SKM-1 (cell line): ENCODE data around the gene PSMA3.
"Not testable (repeated sequence)": the region's sequence is repeated elsewhere in the genome, so short reads cannot be mapped to it uniquely, and the experiment has no call there.

Experiments
- DNase-seq: peaks from one replicate; lab custom pipeline; 2025; ENCODE audit not compliant: unreplicated experiment; lab: John Stamatoyannopoulos, UW

Gene PSMA3

DNA sequence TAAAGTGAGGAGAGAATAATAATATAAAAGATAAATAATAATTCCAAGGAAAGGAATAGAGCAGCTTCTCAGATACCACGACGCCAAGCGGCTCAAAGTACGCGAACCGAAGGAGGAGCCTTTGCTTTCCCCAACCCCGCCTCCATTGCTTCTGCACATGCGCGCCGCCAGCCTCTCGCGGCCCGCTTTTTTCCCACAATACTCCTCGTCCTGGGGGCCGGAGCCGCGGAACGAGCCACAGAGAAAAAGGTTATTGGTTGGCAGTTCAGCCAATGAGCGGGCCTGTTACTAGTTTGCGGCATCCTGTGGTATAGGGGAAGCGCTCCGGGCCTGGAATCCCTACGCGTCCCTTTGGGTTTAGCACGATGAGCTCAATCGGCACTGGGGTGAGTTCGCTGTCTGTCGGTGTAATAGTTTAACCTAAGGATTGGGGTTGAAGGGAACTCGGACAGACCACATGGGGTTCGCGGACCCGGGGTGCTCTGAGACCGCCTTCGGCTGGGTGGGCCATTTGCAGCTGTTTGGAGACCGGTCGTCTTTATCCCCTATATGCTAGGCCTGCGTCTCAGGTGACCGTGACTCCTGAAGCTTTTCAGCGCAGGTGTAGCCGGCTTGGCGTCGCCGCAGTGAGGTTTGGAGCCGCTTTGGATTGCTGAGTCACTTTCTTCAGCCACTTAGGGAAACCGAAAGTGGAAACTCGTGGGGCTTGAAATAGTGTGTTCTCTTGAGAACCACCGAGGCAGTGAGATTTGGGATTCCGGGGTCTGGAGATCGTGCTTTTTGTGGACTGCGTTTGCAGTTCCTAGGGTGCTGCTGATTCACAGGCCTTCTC, at the start of gene PSMA3:
PSMA3 (plus strand) TSS at position 288 of the 832 bp plus-strand sequence; CDS start at position 366, 78 bp downstream.
- DNase-seq: peak; percentile 57

DNA sequence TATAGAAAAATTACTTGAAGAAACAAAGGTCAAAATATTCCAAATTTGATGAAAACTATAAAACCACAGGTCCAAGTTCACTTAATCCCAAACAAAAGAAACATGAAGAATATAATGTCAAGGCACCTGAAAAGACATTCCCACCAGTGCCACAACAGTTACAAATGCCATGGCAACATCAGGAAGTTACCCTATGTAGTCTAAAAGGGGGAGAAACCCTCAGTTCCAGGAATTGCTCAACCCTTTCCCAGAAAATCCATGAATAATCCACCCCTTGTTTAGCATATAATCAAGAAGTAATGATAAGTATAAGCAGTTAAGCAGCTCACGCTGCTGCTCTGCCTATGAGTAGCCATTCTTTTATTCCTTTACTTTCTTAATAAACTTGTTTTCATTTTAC, 48.4 kb upstream of the PSMA3 start:
- no peak for DNase-seq

DNA sequence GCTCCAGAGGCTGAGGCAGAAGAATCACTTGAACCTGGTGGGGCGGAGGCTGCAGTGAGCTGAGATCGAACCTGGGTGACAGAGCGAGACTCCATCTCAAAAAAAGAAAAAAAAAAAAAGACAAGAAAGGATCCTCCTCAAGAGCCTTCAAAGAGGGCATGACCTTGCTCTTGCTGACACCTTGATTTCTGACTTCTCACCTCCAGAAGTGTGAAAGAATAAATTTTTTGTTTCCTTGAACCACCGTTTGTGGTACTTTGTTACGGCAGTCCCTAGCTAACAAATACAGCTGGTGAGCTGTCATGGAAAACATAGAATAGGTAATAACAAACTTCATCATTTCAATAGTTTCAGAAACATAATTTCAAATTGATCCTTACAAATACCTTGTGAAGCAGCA, 46.6 kb upstream of the PSMA3 start:
- no peak for DNase-seq

DNA sequence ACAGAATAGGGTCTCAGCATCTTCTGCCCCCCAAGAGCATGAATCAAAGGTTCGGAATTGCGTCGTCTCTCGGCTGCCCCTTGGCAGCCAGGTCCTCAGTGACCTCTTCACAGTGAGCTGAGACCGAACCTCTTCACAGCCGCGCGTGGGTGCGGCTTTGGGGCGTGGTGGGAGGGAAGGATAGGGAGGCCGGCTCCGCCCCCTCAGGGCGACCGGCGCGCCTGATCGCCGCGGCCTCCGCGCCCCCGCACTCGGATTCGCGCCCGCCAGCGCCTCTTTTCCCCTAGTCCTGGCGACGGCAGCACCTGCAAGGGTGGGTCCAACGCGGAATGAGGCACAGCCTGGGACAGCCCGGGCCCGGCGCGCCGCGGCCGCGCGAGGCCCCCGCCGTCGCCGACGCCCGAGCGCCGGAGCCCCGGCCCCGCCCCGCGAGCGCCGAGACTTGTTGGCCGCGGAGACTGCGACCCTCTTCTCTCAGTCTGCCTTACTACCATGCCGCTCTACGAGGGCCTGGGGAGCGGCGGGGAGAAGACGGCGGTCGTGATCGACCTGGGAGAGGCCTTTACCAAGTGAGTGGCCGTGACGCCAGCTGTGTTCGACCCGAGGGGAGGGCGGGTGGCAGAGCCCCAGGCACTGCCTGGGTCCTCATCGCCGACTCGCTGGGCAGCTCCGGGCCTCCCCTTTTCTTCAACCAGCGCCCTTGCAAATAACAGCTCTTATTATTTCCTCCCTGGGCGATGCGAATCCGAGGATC, 44.7 kb upstream of the PSMA3 start, which contains the start of gene ACTR10:
ACTR10 (plus strand) TSS at position 424 of the 754 bp plus-strand sequence; CDS start at position 493, 69 bp downstream.
- DNase-seq: peak; percentile 28

DNA sequence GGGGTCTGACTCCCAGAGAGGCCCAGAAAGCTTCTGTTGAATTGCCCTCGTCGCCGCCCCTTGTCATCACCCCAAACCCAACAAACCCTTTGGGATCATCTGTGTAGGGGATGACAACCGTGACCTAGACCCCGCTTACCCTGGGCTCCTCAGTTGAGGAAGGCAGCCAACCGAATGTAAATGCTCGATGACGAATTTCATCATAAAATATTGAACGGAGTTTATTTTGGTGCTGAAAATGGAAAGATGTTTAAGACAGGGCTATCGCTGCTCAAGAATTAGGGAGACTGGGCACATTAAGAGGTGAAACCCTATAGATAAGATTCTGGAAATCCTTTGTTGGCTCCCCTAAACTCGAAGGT, 44.2 kb upstream of the PSMA3 start:
- DNase-seq: no peak

DNA sequence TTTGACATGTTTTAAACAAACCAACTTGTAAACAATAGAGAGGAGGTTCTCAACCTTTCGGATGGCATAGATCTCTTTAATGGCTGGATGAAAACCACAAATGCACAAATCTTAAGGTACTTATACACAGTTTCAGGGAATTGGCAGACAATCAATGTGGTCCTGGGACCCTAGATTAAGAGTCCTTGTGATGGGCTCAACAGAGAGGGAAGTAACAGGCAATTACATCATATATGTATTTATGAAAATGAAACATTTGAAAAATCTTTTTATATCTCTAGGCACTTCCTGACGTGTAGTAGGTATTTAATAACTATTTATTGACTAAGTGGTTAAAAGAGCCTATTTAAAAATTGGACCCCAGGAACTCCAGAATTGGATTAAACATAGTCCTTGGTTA, 43.8 kb upstream of the PSMA3 start:
- DNase-seq: no peak

DNA sequence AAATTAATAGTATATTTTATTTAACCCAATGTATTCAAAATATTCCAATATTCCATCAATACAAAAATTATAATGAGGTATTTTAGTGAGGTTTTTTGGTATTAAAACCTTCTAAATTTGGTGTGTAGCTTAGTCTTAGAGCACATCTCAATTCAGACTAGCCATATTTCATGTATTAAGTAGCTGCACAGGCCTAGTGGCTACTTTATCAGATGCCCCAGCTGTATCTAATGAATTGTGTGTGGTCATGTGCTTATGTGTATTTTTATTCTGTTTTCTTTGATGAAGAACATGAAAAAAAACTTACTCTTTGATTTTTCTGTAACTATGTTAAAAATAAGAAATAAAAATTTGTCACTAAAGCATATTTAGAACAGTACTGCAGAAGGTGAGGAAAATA, 31.5 kb upstream of the PSMA3 start:
- no peak for DNase-seq

DNA sequence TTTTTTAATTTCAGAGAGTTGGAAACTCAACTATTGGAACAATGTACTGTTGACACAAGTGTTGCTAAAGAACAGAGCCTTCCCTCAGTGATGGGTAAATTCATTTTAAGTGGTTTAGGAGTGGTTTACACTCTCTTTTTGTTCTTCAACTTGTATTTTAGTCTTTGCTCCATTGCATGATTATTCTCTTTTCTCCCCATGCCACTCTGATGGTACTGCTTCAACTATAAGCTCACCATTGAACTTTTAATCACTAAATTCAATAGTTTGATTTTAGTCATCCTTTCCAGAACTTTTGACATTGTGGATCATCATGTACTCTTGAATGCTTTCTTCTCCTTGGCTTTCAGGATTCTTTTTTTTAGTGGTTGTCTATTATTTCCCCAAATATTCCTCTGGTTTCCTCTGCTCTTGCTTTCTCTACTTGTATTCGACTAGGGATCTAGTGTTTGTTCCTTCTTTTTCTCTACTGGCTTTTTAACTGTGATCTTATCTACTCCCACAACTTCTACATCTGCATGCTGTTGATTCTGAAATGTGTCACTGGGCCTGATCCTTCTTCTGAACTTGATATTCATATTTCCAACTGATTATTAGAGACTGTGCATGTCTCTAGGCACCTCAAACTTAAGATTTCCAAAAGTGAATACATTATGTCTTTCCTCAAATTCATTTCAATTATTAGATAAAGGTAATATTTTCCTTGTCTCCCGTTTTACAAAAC, 29.3 kb upstream of the PSMA3 start:
- no peak for DNase-seq

DNA sequence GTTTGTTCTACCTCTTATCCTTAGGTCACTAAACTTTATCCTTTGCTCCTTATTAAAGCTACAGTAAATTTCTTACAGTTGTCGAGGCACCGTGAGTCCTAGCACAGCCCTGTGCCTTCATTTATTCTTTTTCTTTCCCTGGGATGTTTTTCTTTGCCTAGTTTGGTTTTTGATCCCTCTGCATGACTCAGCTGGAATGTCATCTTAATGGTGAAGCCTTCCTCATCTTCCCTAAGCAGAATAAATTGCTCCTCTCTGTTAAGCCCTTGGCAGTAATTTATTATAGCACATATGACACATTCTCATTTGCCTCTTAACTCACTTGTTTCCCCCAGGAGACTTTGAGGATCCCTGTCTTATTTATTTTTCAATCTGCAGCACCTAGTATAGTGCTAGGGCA, 28.1 kb upstream of the PSMA3 start:
- no peak for DNase-seq

DNA sequence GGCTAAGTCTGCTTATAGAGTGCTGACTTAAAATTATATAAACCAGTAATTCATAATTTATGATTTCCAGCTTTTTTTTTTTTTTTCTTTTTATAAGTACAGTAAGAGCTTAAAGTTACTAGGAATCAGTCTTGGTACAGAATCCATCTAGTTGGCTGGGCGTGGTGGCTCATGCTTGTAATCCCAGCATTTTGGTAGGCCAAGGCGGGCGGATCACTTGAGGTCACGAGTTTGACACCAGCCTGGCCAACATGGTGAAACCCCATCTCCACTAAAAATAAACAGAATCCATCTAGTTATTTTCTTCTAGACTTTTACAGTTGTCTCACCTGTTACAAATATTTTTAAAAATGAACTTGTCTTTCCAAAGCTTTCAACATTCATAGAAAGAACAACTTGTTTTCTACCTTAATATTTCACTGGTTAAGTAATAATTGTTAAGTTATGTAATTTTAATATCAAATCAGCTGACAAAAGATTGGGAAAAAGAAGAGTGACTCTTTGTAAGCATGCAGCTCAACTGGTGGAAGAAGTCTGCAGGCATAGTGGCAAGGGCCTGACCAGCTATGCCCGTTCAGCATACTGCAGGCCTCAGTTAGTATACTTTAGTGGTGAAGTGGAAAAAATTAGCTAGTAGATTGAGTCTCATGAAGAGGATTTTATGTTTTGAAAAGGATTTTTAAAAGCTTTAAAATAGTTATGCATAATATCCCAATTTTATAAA, 17.4 kb upstream of the PSMA3 start:
- no peak for DNase-seq

DNA sequence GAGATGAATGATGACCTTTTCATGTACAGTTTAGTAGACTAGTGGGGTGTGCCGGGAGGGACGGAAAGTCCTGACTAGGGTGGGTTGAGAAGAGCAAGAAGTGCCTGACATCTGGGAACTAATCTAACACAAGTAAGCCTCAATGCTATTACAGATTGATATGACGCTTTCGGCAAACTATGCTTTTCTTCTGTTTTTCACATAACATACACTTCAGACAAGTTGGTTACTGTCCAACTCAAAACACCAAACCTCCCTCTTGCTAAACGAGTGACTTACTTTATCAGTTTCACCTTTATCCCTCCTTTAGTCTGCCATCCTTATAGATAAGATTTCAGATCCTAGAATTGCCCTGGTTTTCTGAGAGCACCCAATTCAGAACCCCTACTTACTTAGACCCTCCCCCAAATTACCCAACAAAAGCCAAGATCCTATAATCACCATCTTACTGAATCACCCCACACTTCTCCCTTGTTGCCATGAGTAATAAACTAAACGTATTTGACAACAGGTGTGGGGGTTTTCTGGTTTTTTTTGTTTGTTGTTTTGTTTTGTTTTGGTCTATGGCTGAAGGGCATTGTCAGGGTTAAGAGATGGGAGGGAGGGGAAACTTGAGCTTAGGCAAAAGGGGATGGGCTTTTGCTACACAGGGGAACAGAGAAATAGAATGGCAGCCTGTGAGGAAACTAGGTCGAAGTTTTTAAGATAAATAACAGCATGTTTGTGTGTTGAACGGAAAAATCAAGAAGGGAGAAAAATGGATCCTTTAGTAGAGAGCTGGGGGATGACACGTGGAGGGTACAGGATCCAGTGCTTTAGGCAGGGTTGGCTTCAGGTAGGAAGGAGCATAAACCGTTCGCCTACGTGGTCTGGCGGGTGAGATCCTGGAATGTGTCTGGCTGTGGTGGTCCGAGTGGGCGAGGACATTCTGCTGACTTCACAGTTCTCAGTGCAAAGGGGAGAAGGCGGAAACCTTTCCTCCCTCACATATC, 6.1 kb upstream of the PSMA3 start:
- no peak for DNase-seq

DNA sequence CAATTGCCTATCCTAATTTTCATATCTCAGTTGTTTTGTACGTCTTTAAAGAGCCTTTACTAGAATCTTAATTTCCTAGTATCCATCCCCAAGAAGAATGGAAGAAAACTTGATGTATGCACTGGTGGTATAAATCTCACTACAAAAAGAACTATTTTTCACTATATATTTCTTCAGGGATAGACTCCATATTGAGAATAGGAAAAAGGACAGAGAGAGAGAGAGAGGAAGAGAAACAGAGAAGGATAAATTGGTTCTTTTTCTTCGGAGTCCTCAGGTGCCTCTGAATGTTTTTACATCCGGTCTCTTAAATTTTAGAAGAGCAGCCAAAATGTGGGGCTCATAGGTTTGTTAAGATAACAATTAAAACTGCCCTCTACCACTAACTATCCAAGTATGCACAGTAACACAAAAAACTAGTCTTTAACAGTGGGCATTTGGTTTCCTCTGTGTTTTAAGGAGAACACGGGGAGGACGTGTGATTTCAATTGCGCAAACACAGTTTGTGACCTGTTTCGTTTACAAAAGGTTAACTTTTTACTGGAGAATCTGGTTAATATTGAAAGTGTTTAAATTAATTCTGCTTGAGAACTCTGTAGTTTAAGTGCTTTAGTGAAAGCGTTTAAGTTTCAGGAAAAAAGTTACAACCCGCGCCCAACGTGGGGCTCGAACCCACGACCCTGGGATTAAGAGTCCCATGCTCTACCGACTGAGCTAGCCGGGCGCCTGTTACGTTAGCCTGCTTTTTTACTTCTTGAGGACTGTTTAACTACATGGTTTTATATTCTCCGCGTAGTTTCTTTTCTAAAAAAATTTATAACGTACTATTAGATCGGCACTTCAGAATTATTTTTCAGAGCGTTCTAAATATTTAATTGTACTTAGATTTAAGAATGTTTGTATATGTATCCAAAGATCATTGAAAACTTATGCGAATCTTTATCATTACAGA, 5.1 kb upstream of the PSMA3 start:
- DNase-seq: no peak

DNA sequence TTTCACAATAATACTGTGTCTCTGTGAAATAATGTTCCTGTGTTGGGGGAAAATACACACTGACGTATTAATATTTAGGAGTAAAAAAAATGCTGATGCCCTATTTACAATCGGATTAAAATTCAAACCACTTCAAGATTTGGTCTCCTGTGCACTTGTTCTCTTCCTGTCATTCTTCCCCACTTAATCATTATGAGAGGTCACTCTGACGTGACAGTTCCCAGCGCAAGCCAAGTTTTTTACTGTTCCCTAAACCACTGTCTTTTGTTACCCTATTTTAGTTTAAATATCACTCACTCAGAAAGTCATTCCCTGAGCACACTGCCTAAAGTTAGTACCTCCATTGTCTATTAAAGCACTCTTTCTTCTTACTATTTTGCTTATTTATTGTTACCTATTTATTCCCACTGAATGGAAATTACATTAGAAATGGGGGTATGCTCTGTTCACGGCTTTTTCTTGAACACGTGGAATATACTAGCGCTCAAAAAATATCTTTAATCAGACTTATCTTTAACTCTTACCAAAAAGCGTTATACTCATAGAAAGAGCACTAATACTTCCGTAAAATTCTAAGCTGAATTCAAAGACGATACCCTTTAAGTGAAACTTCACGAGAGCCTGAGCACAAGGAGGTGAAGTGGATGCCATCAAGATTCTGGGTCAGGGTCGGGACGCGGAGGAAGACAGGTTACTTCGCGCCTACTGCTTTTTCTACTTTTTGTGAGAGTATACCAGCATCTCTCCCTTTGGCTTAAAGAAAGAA, 670 bp upstream of the PSMA3 start:
- DNase-seq: no peak

DNA sequence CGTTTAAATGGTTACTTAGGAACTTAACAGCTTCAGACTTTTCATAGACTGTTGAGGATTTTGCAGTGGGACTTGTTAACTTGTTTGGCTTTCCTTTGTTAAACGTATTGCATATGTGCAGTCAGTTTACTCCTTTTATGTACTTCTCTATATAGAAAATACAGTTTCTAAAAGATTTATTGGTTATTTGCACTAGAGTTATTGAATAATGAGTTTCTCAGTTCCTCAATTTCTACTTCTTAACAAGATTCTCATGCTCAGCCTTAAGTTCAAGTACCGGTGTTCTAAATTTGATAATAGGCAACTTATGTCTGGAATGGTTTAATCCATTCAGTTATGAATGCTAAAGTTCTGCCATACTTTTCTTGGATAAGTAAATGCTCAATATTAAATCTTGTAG, 919 bp downstream of the PSMA3 start:
- no peak for DNase-seq

DNA sequence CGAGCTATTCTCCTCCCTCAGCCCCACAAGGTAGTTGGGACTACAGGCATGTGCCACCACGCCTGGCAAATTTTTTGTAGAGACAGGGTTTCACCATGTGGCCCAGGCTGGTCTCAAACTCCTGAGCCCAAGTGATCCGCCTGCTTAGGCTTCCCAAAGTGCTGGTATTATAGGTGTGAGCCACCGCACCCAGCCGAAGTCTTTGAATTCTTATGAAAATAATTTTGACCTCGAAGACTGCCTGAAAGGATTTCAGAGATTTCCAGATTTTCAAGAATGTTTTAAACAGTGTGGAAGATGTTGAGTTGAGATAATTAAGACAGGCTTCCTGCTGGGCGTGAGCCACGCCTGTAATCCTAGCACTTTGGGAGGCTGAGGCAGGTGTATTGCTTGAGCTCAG, 5.0 kb downstream of the PSMA3 start:
- DNase-seq: no peak

DNA sequence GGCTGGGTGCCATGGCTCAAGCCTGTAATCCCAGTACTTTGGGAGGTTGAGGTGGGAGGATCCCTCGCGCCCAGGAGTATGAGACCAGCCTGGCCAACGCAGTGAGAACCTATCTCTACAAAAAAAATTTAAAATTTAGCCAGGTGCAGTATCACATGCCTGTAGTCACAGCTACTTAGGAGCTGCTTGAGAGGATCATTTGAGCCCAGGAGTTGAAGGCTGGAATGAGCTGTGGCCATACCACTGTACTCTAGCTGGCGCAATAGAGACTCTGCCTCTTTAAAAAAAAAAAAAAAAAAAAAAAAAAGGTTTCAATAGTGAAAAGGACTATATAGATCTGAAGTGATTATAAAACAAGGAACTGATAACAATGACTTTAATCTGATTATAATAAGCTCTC, 13.5 kb downstream of the PSMA3 start:
- DNase-seq: no peak

DNA sequence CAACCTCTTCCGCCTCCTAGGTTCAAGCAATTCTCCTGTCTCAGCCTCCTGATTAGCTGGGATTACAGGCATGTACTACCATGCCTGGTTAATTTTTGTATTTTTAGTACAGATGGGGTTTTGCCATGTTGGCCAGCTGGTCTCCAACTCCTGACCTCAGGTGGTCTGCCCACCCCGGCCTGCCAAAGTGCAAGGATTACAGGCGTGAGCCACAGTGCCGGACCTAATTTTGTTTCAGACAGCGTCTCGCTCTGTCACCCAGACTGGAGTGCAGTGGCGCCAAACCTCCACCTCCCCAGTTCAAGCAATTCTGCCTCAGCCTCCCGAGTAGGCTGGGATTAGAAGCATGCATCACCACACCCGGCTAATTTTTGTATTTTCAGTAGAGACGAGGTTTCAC, 17.4 kb downstream of the PSMA3 start:
- DNase-seq: not testable (repeated sequence)

DNA sequence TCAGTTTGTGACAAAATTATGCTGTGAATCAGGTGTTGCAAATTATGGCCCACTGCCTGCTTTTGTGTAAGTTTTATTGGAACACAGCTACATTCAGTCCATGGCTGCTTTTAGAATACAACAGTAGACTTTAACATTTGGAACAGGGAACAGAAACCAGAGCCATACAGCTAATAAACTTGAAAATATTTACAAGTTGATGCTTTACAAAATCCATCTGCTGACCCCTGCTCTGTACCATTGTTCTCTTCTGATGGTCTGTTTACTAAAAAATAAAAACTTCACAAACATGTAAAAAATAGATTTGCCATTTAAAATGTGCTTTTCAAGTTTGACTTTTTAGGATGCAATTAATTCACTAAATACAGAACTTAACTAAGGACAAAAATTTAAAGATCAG, 20.8 kb downstream of the PSMA3 start:
- DNase-seq: no peak
